NCI-H2227 (cell line): ENCODE measurements around the gene CCDC127.
"Not testable (repeated sequence)": the region's sequence is repeated elsewhere in the genome, so short reads cannot be mapped to it uniquely, and the experiment has no call there.

ENCODE experiments used
- DNase-seq: peaks from one replicate; lab custom pipeline; 2025; ENCODE audit not compliant: unreplicated experiment; lab: John Stamatoyannopoulos, UW

CCDC127 gene

GRCh38 chr5:173392-174290 lies 44.3 kb downstream of the CCDC127 start:
- DNase-seq: no peak

GRCh38 chr5:172841-173251 lies 45.1 kb downstream of the CCDC127 start:
- no peak for DNase-seq

- DNase-seq: no peak
These were observed 45.5 kb downstream of the CCDC127 start for GRCh38 chr5:172421-172820.

- no peak for DNase-seq
These were observed 46.1 kb downstream of the CCDC127 start for GRCh38 chr5:171801-172331.

- no peak for DNase-seq
These were observed 46.8 kb downstream of the CCDC127 start for GRCh38 chr5:170971-171800.

DNA sequence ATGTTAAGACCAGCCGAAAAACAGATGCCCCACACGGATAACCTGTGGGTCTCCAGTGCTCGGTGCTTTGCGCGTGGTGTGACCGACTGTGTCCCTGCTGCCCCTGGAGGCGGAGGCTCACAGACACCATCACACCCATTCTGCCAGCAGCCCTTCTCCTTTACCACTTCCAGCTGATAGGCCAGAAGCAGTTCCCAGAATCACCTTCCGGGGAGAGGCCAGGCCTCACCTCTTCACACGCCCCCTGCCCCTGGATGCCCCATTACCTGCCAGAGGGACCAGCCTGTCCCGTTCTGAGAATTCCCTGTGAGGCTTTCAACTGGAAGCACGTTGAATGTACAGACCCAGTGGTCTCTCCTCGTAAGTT lies 48.2 kb downstream of the CCDC127 start:
- DNase-seq: no peak

GRCh38 chr5:169071-169727 lies 48.8 kb downstream of the CCDC127 start:
- DNase-seq: no peak

DNA sequence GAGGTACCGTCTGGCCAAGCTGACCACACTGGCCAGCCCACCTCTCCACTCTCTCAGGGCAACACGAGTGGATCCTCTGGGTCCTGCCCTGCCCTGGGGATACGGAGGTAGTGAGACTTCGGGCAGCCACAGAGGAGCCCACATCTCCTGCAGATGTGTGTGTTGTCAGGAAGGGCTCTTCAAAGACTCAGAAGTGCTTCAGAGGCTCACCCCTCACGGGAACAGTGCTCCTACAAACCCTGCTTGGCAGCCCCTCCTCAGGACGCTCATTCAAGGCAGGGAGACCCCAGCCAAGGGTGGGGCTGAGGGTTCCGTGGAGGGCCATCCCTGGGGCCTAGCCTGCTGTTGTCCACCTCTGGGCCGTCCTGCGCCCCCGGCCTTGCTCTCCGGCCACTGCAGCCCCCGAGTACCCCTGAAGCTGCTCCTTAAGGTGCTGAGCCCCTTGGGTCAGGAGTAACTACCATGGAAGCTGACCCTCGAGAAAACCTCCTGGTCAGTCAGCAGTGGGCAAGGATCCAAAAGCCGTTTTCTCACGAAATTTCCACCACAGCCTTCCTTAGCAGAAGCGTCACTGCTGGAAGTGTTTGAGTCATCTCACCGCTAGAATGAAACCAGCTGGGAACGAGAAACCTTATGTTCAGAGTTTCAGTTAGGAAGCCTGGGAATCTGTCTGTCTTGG lies 49.8 kb downstream of the CCDC127 start:
- DNase-seq: no peak

DNA sequence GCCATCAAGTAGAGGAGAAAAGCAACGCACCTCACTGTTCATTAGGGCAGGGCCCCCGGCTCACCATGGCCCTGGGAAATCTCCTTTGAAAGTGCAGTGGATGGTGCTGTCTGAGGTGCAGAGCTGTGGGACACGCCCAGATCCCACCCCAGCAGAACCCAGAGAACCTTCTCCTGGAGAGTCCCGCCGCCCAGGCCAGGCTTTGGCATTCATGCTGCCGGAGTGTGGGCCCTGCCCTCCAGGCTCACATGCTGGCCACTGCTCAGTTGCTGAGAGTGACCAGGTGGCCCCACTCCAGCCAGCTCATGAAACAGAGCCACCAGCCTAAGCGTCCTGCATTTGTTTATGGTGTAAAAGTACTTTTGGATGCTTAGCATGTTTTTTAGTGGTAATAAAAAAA lies 50.4 kb downstream of the CCDC127 start:
- DNase-seq: no peak

DNA sequence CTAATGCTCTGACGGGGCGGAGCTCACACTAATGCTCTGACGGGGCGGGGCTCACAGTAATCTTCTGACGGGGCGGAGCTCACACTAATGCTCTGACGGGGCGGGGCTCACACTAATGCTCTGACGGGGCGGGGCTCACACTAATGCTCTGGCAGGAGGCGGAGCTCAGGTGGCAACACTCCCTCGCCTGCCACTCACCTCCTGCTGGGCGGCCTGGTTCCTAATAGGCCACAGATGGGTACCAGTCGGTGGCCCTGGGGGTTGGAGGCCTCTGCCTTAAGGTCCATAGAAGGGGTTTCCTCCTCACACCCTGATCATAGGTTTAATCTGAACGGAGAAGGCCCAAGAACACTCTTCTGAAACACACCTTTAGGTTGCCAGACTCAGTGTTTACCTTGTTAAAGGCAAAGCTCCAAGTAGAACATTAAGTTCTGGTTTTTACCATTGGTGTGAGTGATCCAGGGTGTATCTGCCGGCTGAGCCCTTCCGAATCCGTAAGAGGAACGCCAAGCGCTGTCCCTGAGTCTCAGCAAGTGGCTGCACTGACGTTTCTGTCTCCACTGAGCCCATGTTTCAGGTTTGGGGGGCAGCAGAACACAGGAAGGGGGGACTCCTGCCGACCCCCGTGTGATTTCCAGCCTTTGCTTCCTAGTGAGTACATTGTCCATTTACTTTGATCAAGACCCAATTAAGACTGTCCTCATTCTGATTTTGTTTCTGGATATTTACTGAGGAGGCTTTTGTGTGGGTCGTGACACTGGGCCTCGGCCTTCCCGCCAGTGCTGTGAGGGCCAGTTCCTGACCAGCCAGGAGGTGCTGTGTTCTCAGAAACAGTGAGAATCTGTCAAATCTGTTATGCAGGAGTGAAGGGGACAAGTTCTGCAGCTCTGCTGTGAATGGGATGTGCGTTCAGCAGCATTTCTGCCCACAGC lies 51.2 kb downstream of the CCDC127 start:
- DNase-seq: no peak

GRCh38 chr5:164783-165182 lies 53.2 kb downstream of the CCDC127 start:
- not testable (repeated sequence) for DNase-seq

- no peak for DNase-seq
These were observed 53.7 kb downstream of the CCDC127 start for GRCh38 chr5:164244-164643.

DNA sequence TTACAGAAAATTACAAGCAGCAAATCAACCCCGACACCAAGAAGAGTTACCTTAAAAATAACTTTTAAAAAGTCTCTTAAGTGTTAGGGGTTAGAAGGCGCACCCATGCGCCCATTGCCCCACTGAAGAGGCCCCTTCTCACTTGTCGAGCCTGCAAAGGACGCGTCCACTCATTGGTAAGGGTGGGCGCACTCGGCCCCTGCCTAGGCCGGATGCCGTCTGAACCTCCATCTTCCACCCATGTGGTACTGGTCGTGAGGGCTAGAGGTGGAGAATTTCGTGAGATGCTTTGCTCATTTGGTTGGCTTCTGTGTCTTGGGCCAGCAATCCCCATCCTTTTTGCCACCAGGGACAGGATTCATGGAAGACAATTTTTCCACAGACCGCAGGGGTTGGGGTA lies 54.1 kb downstream of the CCDC127 start:
- DNase-seq: no peak

- DNase-seq: no peak
These were observed 54.7 kb downstream of the CCDC127 start for GRCh38 chr5:163338-163620.

DNA sequence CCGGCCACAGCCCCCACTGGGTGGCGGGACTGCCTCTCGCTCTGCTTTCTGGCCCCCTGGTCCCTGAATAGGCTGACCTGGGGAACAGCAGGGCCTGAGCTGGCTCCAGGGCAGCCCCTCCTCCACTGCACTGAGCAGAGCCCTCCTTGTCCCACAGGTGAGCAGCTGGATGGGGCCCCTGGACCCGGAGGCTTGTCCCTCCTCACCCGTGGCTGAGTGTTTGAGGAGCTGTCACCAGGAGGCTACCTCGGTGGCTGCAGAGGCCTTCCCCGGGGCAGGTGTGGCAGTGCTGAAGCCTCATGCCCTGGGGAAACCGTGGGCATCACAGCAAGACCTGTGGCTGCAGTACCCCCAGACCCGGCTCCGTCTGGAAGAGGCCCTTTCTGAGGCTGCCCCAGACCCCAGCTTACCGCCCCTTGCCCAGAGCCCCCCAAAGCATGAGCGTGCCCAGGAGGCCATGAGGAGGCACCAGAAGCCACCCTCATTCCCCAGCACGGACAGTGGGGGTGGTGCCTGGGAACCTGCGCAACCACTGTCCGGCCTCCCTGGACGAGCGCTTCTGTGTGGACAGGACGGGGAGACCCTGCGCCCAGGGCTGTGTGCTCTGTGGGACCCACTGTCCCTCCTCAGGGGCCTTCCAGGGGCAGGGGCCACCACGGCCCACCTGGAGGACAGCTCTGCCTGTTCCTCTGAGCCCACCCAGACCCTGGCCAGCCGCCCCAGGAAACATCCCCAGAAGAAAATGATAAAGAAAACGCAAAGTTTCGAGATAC lies 55.2 kb downstream of the CCDC127 start:
- DNase-seq: no peak

GRCh38 chr5:162190-162564 lies 55.8 kb downstream of the CCDC127 start:
- no peak for DNase-seq

- DNase-seq: no peak
These were observed 56.2 kb downstream of the CCDC127 start for GRCh38 chr5:161803-162110.

DNA sequence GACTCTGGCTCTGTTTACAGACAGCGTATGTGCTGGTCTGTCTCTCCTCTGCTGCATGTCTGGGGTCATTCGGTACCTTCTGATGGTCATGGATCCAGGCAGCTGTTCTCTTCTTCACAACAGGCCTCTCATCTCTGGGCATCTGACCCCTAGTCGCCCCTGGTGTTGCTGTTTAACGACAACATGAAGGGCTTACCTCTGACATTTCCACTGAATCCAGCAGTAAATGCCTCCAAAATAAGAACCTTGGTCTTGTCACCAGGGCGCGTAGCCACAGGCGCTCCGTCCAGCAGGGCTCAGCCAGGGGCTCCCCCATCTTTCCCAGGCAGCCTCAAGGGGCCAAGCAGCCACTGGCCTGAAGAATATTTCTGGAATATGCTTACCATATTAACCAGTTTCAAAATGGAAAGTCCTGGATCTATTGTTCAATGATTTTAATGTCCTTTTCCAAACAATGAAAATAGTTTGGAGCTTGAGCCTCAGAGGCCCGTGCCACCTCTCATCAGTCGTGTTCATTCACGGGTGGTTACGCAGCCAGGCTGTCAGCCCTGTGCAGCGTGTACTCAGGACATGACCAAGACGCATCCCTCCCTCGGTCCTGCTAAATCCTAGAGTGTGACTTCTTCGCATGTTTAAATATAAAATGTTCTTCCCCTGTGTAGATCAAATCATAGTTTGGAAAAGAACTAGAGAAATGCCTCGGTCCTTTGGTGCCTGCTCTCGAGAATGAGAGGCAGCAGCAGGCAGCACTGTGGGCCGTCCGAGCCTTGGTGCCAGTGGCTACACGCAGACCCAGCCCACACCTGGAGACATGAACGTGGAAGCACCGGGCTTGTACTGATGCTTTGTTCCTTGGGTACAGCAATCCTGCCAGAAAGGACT lies 56.8 kb downstream of the CCDC127 start:
- DNase-seq: no peak

DNA sequence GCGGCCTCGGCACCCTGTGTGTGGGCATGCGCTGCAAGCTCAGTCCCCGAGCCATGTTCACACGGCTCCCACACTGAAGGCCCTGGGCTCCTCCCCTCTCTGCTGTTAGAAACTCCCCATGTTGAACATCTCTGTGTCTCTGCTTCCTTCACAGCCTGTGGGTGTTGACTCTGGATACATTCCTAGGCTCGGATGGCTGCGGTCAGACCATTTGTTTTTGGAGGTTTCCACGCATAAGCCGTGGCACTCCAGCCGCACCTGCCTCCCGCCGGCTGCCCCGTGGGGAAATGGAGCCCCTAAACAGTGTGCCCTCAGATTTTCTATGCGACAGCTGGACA lies 57.8 kb downstream of the CCDC127 start:
- DNase-seq: no peak
